GM13977 (cell line): Measurements from ENCODE around the gene MAPK8IP3.

Experiments
- DNase-seq: peaks from one replicate; pipeline ENCODE4 v3.0.0; 2012; ENCODE audit warnings: low spot score
- CTCF ChIP-seq: IDR thresholded peaks from 2 replicates; pipeline ENCODE4 v1.5.1; 2012; ENCODE audit warnings: mild to moderate bottlenecking, control low read depth; ENCODE audit not compliant: insufficient read depth; ENCODE audit errors: extremely low read depth, missing control alignments
- in situ Hi-C: fragments of 300-500 bp; cut with MboI; formaldehyde crosslinking; loops from one replicate; pipeline ENCODE4 v1.12.0; 2022; ENCODE audit warnings: low sequenced_read_pairs, low pct_unique_long_range_greater_than_20kb, mixed read lengths, inconsistent platforms; ENCODE audit not compliant: unreplicated experiment

The MAPK8IP3 gene

GRCh38 chr16:1687427-1688316, 18.3 kb upstream of the MAPK8IP3 start:
- no peak for DNase-seq
- in situ Hi-C loops: no loop called here

GRCh38 chr16:1688807-1689560, 17.0 kb upstream of the MAPK8IP3 start:
- TF ChIP-seq CTCF: no peak
- DNase-seq: no peak
- in situ Hi-C loops: no loop called here

More at GRCh38 chr16:1687427-1688316, 18.3 kb upstream of the MAPK8IP3 start:
- no peak for TF ChIP-seq CTCF

- TF ChIP-seq CTCF: no peak
- no peak for DNase-seq
- in situ Hi-C loops: no loop called here
These were observed 16.1 kb upstream of the MAPK8IP3 start for GRCh38 chr16:1689853-1690252.

- no peak for TF ChIP-seq CTCF
- no peak for DNase-seq
- in situ Hi-C loops: no loop called here
These were observed 15.2 kb upstream of the MAPK8IP3 start for GRCh38 chr16:1690810-1691209.

GRCh38 chr16:1691276-1691675, 14.7 kb upstream of the MAPK8IP3 start:
- in situ Hi-C loops: no loop called here
- TF ChIP-seq CTCF: no peak
- no peak for DNase-seq

GRCh38 chr16:1691956-1692355, 14.0 kb upstream of the MAPK8IP3 start:
- no peak for TF ChIP-seq CTCF
- in situ Hi-C loops: no loop called here
- DNase-seq: no peak
